UCSD-AML1 (cell line): ENCODE data around the gene POU1F1.
"Not testable (repeated sequence)": the region's sequence is repeated elsewhere in the genome, so short reads cannot be mapped to it uniquely, and the experiment has no call there.

Experiments used
- DNase-seq: peaks from one replicate; lab custom pipeline; 2025; ENCODE audit not compliant: unreplicated experiment; lab: John Stamatoyannopoulos, UW

Gene POU1F1

GRCh38 chr3:87276484-87276883 lies at the start of gene POU1F1:
Gene POU1F1, minus strand, starts transcription at chr3:87276584. Its CDS starts 122 bp downstream, at chr3:87276462.
- DNase-seq = no peak

GRCh38 chr3:87324609-87325008 lies 48.2 kb upstream of the POU1F1 start:
- DNase-seq = no peak

DNA sequence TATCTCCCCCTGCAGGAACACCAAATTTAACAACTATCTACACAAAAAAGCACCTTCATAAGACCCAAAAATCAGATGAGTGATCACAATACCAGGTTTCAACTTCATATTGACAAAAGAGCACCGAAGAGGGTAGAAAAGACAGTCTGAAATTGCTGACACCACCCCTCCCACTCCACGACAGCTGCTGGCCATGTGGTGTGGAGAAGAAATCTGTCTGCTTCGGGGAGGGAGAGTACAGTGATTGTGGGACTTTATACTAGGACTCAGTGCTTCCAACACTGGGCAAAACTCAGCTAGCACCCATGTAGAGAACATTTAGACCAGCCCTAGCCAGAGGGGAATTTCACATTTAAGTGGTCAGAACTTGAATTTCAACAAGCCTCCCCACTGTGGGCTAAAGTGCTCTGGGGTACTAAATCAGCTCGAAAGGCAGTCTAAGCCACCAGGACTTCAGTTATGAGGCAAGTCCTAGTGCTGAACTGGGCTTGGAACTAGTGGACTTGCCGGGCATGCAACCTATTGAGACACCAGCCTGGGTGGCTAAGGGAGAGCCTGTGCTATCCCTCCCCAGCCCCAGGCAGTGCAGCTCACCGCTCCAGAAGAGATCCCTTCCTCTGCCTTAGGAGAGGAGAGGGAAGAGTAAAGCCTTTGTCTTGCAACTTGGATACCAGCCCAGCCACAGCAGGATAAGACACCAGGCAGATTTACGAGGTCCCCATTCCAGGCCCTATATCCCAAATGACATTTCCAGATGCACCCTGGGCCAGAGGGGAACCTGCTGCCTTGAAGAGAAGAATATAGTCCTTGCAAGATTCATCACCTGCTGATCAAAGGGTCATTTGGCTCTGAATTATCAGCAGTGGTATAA lies 44.6 kb upstream of the POU1F1 start:
- no peak for DNase-seq

DNA sequence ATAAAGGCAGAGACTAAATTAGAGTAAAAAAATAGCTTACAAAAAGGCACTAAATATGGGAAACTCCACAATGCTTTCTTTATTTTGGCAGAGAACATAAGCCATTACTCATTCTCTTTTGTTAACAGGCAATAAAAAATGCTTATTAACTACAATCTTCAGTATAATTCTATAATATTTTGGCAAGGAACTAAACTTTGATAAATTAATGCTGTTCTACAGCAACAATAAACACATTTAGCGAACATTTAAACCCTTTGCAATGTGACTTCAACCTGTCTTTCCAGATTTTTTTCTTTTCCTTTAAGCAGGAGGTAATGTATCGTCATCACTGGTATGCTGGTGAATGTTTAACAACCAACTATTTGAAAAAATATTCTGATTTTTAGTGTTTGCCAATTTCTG lies 42.2 kb upstream of the POU1F1 start:
- no peak for DNase-seq

- no peak for DNase-seq
Observed at GRCh38 chr3:87317779-87318178, 41.4 kb upstream of the POU1F1 start.

- DNase-seq = no peak
Observed at GRCh38 chr3:87313641-87314040, 37.3 kb upstream of the POU1F1 start.

- DNase-seq = no peak
Observed at GRCh38 chr3:87311309-87311708, 34.9 kb upstream of the POU1F1 start.

- DNase-seq = no peak
Observed at GRCh38 chr3:87309601-87310000, 33.2 kb upstream of the POU1F1 start.

- no peak for DNase-seq
Observed at GRCh38 chr3:87307805-87308204, 31.4 kb upstream of the POU1F1 start.

DNA sequence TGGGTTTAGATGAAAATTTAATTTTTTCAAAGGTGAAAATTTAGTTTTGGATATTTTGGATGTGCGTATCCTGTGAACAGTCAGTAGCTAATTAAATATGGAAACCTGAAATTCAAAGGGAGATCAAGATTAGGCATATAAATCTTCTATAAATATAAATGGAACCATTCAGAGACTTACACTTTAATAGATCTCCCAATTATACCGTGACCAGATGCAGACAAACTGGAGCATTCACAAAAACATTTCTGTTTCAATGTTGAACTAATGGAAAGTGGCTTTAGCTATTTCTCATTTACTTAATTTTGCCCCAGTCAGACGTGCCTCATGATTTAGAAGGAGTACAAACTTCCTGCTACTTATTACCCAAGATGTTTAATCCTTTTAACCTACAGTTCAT lies 29.1 kb upstream of the POU1F1 start:
- no peak for DNase-seq

DNA sequence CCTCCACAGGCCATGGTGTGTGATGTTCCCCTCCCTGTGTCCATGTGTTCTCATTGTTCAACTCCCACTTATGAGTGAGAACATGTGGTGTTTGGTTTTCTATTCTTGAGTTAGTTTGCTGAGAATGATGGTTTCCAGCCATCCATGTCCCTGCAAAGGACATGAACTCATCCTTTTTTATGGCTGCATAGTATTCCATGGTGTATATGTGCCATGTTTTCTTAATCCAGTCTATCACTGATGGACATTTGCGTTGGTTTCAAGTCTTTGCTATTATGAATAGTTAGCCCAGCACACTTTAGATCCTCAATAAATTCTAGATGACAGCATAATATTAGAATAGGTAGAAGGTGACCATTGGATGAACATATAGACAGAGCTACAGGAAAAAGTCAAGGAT lies 28.6 kb upstream of the POU1F1 start:
- not testable (repeated sequence) for DNase-seq

- no peak for DNase-seq
Observed at GRCh38 chr3:87298111-87298718, 21.8 kb upstream of the POU1F1 start.

DNA sequence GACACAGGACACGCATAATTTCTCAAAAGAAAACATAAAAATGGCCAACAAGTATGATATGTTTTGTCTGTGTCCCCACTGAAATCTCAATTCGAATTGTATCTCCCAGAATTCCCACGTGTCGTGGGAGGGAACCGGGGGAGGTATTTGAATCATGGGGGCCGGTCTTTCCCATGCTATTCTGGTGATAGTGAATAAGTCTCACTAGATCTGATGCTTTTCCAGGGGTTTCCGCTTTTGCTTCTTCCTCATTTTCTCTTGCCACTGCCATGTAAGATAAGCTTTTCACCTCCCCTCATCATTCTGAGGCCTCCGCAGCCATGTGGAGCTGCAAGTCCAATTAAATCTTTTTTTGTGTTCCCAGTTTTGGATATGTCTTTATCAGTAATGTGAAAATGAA lies 12.1 kb upstream of the POU1F1 start:
- no peak for DNase-seq

DNA sequence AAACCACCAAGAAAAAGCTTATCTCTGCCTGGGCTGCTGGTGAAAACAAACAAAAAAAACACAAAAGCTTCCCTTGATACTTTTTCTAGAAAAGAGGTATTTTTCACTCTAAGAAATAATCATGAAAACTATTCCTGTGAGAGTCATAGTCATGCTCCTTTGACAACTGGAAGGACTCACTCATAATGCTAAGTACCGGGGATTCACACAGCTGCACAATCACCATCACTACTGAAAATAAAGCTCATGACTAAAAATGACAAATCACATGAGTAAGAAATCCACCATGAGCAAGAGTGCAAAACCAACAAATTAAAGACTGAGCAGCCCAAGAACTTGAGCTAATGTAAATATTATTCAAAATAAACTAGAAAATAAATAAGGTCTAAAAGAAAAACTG lies 10.6 kb upstream of the POU1F1 start:
- no peak for DNase-seq

- no peak for DNase-seq
Observed at GRCh38 chr3:87272718-87273341, 3.6 kb downstream of the POU1F1 start.

DNA sequence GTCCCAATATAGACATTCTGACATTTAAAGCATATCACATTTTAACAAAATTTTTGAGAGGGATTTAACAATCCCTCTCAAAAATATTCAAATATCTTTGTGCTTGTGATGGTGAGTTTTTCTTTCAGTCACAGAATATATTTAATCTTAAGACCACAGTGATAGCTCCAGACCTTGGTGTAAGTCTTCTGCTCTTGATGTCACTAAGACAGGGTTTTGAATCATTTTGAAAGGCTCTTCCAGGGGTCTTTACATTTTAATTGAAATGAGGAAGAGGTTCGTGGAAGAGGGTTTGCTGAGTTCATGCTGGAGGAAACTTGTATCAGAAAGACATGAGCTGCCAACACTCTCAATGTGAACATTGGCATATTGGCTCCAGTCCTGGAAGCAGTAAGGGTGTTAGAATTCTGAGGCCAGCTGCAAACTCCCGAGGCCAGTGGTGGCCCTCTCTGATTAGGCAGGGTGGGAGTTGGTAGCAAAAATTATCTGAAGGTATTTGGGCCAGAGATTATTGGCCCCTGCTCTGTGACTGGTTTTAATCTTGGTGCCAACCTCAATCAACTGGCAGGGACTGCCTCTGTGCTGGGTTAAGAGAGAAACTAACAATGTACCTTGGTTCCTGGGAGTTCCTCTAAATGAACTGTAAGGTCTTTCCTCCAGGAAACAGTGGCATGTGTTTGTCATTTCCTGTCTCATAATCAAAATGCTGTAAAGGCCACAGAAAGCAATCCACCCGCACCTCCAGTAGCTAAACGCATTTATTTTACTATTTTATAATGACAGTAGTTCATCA lies 5.3 kb downstream of the POU1F1 start:
- peak; percentile 40 for DNase-seq

GRCh38 chr3:87269723-87270122 lies 6.7 kb downstream of the POU1F1 start:
- DNase-seq = no peak

- DNase-seq = peak; percentile 3
Observed at GRCh38 chr3:87268646-87269211, 7.7 kb downstream of the POU1F1 start.

DNA sequence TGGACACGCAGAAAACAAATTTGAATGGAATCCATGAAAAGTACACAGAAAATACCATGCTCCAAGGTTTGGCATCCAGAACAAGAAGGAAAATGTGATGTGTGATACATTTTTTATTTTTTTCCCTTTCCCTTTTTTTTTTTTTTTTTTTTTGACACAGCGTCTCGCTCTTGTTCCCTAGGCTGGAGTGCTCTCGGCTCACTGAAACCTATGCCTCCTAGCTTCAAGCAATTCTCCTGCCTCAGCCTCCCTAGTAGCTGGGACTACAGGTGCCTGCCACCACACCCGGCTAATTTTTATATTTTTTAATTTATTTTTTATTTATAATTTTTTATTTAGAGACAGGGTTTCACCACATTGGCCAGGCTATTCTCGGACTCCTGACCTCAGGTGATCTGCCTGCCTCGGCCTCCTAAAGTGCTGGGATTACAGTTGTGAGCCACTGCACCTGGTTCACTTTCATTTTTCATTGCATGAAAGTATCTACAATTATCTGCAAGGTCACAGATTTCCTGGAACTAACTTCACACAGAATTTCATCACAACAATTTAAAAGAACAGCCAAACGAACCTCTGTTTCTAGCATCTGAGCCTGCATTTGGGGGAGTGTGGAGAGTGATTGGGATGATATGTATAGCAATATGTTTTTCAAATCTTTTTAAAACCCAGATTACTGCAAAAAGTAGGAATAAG lies 8.3 kb downstream of the POU1F1 start:
- peak; percentile 4 for DNase-seq

- DNase-seq = peak; percentile 3
Observed at GRCh38 chr3:87261925-87262324, 14.5 kb downstream of the POU1F1 start.
